Measurements from ENCODE around the gene KRTAP13-1.

DNA sequence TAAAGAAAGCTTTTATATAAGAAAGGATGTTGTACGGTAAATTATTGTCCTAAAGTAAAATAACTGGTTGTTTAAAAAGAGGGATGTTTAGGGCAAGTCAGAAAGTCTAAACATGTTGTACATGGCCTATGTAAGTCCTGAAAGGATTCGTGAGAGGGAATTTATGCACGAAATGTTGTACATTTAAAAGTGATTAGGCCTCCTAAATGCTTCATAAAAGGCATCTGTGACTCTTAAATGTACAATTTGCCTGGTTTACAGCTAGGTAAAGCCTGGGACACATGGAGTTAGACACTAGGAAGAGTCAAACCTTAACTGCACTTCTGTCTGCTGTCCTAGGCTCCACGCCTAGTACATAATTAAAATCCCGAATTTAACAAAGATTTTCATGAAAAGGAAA is 20.2 kb downstream of the KRTAP13-1 start:
- TF ChIP-seq SP1 (IDR thresholded peaks at IDR 0.05; ENCODE audit: low read depth, low read length) (no peak), EZH2 (IDR thresholded peaks at IDR 0.05; ENCODE audit: low read depth, low read length, severe bottlenecking) (no peak), FOSL1 (IDR thresholded peaks at IDR 0.05; ENCODE audit: insufficient read depth, low read depth, low read length) (no peak)
- TF ChIP-seq, protein P1, sequence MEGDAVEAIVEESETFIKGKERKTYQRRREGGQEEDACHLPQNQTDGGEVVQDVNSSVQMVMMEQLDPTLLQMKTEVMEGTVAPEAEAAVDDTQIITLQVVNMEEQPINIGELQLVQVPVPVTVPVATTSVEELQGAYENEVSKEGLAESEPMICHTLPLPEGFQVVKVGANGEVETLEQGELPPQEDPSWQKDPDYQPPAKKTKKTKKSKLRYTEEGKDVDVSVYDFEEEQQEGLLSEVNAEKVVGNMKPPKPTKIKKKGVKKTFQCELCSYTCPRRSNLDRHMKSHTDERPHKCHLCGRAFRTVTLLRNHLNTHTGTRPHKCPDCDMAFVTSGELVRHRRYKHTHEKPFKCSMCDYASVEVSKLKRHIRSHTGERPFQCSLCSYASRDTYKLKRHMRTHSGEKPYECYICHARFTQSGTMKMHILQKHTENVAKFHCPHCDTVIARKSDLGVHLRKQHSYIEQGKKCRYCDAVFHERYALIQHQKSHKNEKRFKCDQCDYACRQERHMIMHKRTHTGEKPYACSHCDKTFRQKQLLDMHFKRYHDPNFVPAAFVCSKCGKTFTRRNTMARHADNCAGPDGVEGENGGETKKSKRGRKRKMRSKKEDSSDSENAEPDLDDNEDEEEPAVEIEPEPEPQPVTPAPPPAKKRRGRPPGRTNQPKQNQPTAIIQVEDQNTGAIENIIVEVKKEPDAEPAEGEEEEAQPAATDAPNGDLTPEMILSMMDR (IDR thresholded peaks at IDR 0.05; ENCODE audit: control extremely low read depth in 1 of 3, insufficient read depth in 1 of 3, low read depth in 1 of 3, low read length in 3 of 3), result no peak
